ENCODE data around the gene OLIG1.

OLIG1 gene

GRCh38 chr21:33039536-33039935, 30.4 kb upstream of the OLIG1 start:
- Histone ChIP-seq H3K27me3 (replicated peaks; ENCODE audit: control insufficient read depth, insufficient read depth, low read length) (no peaks in the 10 kb centered on the region; the same call in 1 of the 2 replicates), H3K36me3 (ENCODE audit: control insufficient read depth, insufficient read depth, low read length) (no peaks in the 10 kb centered on the region), H3K4me3 (replicated peaks; ENCODE audit: low read depth, low read length) (no peak overlapping the region)
- DNase-seq (ENCODE audit: extremely low read depth, insufficient read length), result no peak
- TF ChIP-seq, protein P1, sequence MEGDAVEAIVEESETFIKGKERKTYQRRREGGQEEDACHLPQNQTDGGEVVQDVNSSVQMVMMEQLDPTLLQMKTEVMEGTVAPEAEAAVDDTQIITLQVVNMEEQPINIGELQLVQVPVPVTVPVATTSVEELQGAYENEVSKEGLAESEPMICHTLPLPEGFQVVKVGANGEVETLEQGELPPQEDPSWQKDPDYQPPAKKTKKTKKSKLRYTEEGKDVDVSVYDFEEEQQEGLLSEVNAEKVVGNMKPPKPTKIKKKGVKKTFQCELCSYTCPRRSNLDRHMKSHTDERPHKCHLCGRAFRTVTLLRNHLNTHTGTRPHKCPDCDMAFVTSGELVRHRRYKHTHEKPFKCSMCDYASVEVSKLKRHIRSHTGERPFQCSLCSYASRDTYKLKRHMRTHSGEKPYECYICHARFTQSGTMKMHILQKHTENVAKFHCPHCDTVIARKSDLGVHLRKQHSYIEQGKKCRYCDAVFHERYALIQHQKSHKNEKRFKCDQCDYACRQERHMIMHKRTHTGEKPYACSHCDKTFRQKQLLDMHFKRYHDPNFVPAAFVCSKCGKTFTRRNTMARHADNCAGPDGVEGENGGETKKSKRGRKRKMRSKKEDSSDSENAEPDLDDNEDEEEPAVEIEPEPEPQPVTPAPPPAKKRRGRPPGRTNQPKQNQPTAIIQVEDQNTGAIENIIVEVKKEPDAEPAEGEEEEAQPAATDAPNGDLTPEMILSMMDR (IDR thresholded peaks at IDR 0.05; ENCODE audit: insufficient read depth, low read length, poor library complexity, severe bottlenecking), result no peak

- Histone ChIP-seq H3K36me3 (ENCODE audit: control insufficient read depth, insufficient read depth, low read length) (no peaks in the 10 kb centered on the region), H3K27me3 (replicated peaks; ENCODE audit: control insufficient read depth, insufficient read depth, low read length) (no peaks in the 10 kb centered on the region; the same call in 1 of the 2 replicates), H3K4me3 (replicated peaks; ENCODE audit: low read depth, low read length) (no peak overlapping the region)
- TF ChIP-seq, protein P1 (IDR thresholded peaks at IDR 0.05; ENCODE audit: insufficient read depth, low read length, poor library complexity, severe bottlenecking), result no peak
- DNase-seq (ENCODE audit: extremely low read depth, insufficient read length), result no peak
Measured at GRCh38 chr21:33040215-33040614, 29.7 kb upstream of the OLIG1 start.

- DNase-seq (ENCODE audit: extremely low read depth, insufficient read length), result no peak
- Histone ChIP-seq H3K36me3 (ENCODE audit: control insufficient read depth, insufficient read depth, low read length) (no peaks in the 10 kb centered on the region), H3K27me3 (replicated peaks; ENCODE audit: control insufficient read depth, insufficient read depth, low read length) (no peaks in the 10 kb centered on the region; the same call in 1 of the 2 replicates), H3K4me3 (replicated peaks; ENCODE audit: low read depth, low read length) (no peak overlapping the region)
- TF ChIP-seq, protein P1 (IDR thresholded peaks at IDR 0.05; ENCODE audit: insufficient read depth, low read length, poor library complexity, severe bottlenecking), result no peak
Measured at GRCh38 chr21:33041981-33042380, 28.0 kb upstream of the OLIG1 start.

DNA sequence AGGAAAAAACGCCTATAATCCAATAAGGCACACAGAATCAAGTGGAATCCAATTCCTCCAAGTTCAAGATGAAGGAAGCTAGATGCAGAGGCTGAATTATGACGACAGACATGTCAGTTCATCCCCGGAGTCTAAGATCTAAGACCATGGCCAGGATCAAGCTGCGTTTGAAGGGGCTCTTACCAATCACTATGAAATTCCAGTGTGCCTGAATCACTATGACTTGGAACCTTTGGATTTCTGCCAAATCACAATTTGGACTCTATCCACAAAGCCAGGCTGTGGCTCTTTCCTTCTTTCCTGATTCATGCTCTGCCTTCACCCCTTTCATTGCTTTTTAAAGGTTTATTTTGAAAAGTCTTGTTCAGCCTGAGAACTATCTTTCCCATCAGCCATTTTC, 27.1 kb upstream of the OLIG1 start:
- Histone ChIP-seq H3K27me3 (replicated peaks; ENCODE audit: control insufficient read depth, insufficient read depth, low read length) (no peaks in the 10 kb centered on the region; the same call in 1 of the 2 replicates), H3K36me3 (ENCODE audit: control insufficient read depth, insufficient read depth, low read length) (no peaks in the 10 kb centered on the region), H3K4me3 (replicated peaks; ENCODE audit: low read depth, low read length) (no peak overlapping the region)
- TF ChIP-seq, protein P1 (IDR thresholded peaks at IDR 0.05; ENCODE audit: insufficient read depth, low read length, poor library complexity, severe bottlenecking), result no peak
- DNase-seq (ENCODE audit: extremely low read depth, insufficient read length), result no peak

DNA sequence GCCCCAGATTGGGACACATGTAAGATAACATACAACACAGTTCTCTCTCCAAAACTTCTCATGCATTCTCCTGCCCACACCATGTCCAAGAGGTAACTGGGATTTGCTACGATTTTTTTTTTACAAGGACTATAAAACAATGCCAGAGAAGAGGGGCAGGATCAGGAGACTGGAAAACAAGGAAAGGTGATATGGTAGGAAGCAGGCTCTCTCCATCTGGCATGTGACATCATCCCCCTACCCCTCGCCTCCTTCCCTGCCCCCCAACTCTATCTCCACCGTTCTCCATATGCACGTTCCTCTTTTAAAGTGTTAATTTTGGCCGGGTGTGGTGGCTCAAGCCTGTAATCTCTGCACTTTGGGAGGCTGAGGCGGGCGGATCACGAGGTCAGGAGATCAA, 23.5 kb upstream of the OLIG1 start:
- no peak for DNase-seq (ENCODE audit: extremely low read depth, insufficient read length)
- Histone ChIP-seq H3K27me3 (replicated peaks; ENCODE audit: control insufficient read depth, insufficient read depth, low read length) (no peaks in the 10 kb centered on the region; the same call in 1 of the 2 replicates), H3K4me3 (replicated peaks; ENCODE audit: low read depth, low read length) (no peak overlapping the region), H3K36me3 (ENCODE audit: control insufficient read depth, insufficient read depth, low read length) (no peaks in the 10 kb centered on the region)
- TF ChIP-seq, protein P1 (IDR thresholded peaks at IDR 0.05; ENCODE audit: insufficient read depth, low read length, poor library complexity, severe bottlenecking), result no peak

DNA sequence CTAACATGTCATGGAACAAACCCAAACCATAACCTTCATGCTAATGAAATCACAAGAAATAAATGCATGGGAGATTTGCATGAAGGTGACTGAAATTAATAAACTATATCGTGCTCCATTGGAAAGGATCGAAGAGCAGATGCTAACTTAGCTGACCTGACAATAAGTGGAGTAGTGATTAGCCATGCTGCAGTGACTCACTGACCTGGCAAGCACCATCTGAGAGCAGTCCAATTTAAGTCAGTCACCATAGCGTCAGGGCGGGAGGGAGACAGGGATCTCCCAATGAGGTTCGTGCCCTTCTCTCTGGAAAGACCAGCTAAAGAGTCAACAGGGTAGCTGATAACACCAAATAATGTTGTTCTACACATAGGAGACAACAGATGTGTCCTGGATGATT, 22.7 kb upstream of the OLIG1 start:
- TF ChIP-seq, protein P1 (IDR thresholded peaks at IDR 0.05; ENCODE audit: insufficient read depth, low read length, poor library complexity, severe bottlenecking), result no peak
- Histone ChIP-seq H3K36me3 (ENCODE audit: control insufficient read depth, insufficient read depth, low read length) (no peaks in the 10 kb centered on the region), H3K27me3 (replicated peaks; ENCODE audit: control insufficient read depth, insufficient read depth, low read length) (no peaks in the 10 kb centered on the region; the same call in 1 of the 2 replicates), H3K4me3 (replicated peaks; ENCODE audit: low read depth, low read length) (no peak overlapping the region)
- DNase-seq (ENCODE audit: extremely low read depth, insufficient read length), result no peak
